ENCODE measurements around the gene CD4. TPM values are rescaled to one million over a fixed set of nuclear protein-coding genes. Genes with fewer than 3 reads are reported as not detected.

Gene CD4
- total and polyA plus RNA-seq, 10 of the 15 experiments (the other 5 are each of a cell fraction or from before 2014, with no cell fraction given) = 0.24 to 1.6 (median 0.69) TPM

GRCh38 chr12:6752921-6753771, 36.2 kb upstream of the CD4 start, which contains the start of gene MLF2 (continued):
- TF ChIP-seq ZBTB40 (IDR thresholded peaks at IDR 0.05; ENCODE audit: borderline replicate concordance) = peak; percentile 68
- TF ChIP-seq, protein P1, sequence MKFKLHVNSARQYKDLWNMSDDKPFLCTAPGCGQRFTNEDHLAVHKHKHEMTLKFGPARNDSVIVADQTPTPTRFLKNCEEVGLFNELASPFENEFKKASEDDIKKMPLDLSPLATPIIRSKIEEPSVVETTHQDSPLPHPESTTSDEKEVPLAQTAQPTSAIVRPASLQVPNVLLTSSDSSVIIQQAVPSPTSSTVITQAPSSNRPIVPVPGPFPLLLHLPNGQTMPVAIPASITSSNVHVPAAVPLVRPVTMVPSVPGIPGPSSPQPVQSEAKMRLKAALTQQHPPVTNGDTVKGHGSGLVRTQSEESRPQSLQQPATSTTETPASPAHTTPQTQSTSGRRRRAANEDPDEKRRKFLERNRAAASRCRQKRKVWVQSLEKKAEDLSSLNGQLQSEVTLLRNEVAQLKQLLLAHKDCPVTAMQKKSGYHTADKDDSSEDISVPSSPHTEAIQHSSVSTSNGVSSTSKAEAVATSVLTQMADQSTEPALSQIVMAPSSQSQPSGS (IDR thresholded peaks at IDR 0.05; ENCODE audit: low read length) = no peak; the same call in 1 of the 2 replicates
- TF ChIP-seq HDAC2 (IDR thresholded peaks at IDR 0.05) = no peak
- TF ChIP-seq, protein P2, sequence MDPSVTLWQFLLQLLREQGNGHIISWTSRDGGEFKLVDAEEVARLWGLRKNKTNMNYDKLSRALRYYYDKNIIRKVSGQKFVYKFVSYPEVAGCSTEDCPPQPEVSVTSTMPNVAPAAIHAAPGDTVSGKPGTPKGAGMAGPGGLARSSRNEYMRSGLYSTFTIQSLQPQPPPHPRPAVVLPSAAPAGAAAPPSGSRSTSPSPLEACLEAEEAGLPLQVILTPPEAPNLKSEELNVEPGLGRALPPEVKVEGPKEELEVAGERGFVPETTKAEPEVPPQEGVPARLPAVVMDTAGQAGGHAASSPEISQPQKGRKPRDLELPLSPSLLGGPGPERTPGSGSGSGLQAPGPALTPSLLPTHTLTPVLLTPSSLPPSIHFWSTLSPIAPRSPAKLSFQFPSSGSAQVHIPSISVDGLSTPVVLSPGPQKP (IDR thresholded peaks at IDR 0.05; ENCODE audit: low read depth, low read length) = peak; percentile 88
- peak; percentile 93 for TF ChIP-seq POLR2A (IDR thresholded peaks at IDR 0.05; ENCODE audit: low read depth, low read length)
- TF ChIP-seq IKZF2 (IDR thresholded peaks at IDR 0.05) = peak; percentile 65 to 75; a peak in 3 of 4 replicates
- peak; percentile 88 for TF ChIP-seq MLLT1 (IDR thresholded peaks at IDR 0.05)
- TF ChIP-seq, protein P3, sequence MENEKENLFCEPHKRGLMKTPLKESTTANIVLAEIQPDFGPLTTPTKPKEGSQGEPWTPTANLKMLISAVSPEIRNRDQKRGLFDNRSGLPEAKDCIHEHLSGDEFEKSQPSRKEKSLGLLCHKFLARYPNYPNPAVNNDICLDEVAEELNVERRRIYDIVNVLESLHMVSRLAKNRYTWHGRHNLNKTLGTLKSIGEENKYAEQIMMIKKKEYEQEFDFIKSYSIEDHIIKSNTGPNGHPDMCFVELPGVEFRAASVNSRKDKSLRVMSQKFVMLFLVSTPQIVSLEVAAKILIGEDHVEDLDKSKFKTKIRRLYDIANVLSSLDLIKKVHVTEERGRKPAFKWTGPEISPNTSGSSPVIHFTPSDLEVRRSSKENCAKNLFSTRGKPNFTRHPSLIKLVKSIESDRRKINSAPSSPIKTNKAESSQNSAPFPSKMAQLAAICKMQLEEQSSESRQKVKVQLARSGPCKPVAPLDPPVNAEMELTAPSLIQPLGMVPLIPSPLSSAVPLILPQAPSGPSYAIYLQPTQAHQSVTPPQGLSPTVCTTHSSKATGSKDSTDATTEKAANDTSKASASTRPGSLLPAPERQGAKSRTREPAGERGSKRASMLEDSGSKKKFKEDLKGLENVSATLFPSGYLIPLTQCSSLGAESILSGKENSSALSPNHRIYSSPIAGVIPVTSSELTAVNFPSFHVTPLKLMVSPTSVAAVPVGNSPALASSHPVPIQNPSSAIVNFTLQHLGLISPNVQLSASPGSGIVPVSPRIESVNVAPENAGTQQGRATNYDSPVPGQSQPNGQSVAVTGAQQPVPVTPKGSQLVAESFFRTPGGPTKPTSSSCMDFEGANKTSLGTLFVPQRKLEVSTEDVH (IDR thresholded peaks at IDR 0.05; ENCODE audit: low read depth, partially characterized antibody) = peak; percentile 61
- TF ChIP-seq PAX5 (IDR thresholded peaks at IDR 0.05; ENCODE audit: borderline replicate concordance, low read depth, low read length) = no peak; the same call in 1 of the 2 replicates
- peak; percentile 87 for TF ChIP-seq CREM (IDR thresholded peaks at IDR 0.05; ENCODE audit: low read depth)
- TF ChIP-seq, protein P4, sequence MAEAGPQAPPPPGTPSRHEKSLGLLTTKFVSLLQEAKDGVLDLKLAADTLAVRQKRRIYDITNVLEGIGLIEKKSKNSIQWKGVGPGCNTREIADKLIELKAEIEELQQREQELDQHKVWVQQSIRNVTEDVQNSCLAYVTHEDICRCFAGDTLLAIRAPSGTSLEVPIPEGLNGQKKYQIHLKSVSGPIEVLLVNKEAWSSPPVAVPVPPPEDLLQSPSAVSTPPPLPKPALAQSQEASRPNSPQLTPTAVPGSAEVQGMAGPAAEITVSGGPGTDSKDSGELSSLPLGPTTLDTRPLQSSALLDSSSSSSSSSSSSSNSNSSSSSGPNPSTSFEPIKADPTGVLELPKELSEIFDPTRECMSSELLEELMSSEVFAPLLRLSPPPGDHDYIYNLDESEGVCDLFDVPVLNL (IDR thresholded peaks at IDR 0.05; ENCODE audit: low read depth, low read length) = no peak
- no peak; the same call in 1 of the 2 replicates for TF ChIP-seq HCFC1 (IDR thresholded peaks at IDR 0.05; ENCODE audit: low read length)

Data from GM12878 (cell line).